NCI-H524 (cell line): Measurements from ENCODE around the gene EEFSEC.

Source experiments
- DNase-seq, 2 experiments: peaks; one replicate each; lab custom pipeline; 2025; lab: John Stamatoyannopoulos, UW

Gene EEFSEC

DNA sequence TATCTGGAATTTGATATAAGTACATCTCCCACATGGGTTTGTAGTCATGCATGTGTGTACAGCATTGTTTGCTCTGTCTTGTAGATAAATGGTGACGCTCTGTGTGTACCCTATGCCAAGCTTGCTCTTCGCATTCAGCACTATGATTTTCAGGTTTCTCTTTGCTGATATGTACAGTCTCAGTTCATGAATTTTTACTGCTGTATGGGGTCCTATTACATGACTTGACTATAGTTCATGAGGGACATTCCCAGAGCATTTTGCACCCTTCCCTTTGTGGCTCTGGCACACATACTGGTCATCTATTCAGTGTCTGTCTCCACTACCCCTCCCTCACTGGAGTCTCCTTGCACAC, 132.7 kb downstream of the EEFSEC start:
- no peak for DNase-seq

DNA sequence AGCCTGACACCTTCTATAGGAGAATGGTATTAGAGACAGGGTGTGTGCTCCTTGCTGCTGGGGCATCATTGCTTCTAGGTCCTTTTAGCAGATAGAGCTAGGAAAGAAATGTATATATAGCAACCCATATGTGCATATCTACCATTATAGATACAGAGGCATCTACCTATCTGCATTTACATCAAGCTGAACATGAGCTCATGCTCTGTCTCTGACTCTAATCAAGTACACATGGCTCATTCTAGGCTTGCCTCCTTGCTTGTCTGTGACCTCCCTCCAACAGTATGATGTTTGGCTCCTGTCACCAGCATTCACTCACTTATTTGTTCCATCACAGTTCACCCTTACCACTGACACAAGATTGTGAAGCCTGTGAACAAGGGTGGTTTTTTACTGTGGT, 133.4 kb downstream of the EEFSEC start:
- DNase-seq: no peak

DNA sequence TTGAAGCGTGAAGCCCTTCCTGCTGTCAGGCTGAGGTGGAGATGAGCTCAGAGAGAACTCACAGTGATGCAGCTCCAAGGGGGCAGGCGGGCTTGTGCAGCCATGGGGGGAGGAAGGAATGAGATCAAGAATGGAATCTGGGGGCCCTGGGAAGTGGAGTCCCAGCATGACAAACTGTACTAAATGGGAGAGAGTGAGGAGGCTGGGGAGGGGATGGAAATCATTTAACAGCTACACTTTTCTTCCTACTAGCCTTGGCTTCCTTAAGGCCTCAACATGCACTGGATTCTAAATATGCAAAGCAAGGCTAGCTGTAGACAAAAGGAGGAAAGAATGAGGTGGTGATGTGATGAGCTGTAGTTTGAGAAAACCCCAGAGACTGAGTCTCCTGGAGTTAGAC, 133.9 kb downstream of the EEFSEC start:
- DNase-seq: no peak

DNA sequence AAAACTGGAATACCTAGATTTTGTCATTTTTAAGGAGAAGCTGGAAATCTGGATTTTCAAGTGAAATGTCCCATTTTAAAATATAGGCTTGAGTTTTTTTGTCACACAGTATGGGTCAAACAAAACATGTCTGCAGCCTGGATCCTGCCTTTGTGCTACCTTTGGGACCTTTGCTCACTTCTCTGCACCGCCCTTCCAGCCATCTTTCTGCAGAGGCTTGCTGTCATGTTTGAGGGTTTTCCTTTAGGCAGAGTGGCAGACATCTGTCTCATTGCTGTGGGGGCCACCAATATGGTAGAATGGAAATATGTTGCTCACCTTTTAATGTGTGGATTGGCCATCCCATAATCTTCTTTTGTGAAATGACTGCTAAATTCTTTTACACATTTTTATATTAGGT, 136.3 kb downstream of the EEFSEC start:
- no peak for DNase-seq

DNA sequence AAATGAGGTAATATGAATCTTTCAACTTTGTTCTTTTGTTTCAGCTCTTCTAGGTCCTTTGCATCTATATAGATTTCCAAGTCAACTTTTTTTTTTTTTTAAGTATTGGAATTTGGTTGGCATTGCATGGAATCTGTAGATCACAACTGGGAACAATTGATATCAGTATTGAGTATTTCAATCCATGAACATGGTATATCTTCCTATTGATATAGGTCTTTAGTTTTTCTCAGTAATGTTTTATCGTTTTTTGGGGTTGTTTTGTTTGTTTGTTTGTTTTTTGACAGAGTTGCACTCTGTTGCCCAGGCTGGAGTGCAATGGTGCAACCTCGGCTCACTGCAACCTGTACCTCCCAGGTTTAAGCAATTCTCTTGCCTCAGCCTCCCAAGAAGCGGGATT, 137.2 kb downstream of the EEFSEC start:
- no peak for DNase-seq

DNA sequence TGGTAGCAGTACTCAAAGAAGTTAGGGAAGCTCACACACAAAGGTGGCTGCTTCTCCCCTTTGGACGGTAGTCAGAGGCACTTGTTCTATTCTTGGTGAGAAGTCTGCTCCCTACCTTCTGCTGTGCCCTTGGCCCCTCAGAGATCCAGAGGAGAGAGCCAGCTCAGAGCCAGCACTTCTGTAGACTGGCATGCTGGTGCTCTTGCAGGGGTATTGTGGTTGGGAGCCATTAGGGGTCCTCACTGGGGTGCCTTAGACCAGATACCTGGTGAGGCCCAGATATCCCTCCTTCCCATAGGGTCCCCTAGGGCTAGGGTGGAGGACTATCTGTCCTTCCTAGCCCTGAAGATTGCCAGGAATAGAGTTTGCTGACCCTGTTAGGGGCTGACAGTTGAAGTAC, 140.6 kb downstream of the EEFSEC start:
- DNase-seq: no peak

DNA sequence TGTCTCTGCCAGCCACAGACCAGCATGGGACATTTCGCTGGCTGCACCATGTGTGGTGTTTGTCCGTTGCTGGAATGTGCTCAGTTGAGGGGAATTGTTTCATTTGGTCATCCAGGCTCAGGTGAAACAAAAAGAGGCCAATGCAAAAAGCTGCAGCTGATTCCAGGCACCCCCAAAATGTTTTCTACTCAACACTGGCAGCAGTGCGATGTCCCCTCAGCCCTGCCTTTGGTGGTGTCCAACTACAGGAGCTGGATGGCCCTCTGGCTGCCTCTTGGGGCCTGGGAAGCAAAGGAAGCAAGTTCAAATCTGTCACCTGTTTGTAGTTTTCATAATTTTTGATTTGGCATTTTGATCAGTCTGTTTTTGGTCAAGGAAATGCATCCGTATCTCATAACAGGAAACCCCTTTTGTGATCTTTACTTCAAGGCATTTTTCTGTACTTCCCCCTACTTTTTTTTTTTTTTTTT, 141.8 kb downstream of the EEFSEC start:
- DNase-seq: no peak

DNA sequence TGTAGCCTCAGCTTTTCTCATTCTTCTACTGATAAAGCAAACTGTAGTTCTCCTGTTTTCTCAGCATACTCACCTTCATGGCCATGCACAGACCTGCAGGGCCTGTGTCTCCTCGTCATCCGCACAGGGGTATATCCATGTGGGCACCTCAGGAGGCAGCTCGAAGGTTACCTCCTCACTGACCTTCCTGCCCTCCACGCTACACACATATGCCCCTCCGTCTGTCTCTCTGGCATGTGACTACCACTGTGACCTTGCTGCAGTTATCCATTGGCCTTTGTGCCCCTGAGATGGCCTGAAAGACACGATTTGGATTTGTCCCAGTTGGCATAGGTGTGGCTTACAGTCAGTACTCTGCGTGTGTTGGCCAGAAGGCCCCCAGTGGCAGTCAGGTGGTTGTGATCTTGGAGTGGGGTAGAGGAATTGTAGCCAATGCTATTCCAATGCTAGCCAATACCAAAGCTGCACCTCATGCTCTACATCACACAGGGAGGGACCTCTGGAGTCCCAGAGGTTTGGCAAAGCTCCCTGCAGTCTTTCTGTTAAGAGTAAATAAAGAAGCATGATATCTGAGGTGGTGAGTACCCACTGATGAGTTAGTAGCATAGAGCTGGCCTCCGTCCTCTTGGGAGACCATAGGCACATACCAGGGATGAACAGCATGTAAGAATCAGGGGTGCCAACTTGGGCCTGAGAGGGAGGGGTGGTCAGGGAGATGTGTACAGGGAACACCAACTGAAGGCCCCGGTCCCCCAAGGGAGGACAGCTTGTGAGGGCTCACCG, 143.4 kb downstream of the EEFSEC start:
- DNase-seq: no peak

DNA sequence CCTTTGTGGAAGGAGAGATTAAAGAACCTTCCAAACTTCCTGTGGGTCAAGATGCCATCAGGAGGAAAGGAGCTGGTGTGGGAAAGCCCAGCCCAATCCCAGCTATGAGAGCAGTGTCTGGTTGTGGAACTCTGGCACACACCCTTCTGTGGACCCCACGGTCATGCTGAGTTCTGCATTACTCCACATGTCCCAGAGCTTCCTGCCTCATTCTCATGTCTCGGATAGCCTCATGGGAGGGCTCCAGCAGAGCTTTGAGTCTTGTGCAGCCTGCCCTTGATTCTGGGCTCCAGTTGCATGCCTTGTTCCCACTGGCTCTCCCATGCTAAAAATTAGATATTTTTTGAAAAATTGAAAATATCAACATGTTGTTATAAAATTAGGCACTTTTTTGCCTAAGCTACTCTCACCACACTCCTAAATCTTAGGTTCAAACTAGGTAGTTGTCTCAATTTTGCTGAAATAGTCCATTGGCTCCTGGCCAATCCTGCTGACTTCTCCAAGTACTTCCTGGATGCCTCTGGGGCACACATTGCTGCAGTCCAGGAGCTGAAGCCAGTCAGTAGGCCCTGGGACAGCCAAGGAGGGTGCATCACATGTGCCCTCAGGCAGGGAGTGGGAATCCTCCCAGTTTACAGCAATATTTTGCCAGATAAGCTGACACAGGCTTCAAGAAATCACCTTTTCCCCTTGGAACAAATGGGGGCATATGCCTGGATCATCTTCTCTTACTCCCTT, 144.3 kb downstream of the EEFSEC start:
- no peak for DNase-seq

DNA sequence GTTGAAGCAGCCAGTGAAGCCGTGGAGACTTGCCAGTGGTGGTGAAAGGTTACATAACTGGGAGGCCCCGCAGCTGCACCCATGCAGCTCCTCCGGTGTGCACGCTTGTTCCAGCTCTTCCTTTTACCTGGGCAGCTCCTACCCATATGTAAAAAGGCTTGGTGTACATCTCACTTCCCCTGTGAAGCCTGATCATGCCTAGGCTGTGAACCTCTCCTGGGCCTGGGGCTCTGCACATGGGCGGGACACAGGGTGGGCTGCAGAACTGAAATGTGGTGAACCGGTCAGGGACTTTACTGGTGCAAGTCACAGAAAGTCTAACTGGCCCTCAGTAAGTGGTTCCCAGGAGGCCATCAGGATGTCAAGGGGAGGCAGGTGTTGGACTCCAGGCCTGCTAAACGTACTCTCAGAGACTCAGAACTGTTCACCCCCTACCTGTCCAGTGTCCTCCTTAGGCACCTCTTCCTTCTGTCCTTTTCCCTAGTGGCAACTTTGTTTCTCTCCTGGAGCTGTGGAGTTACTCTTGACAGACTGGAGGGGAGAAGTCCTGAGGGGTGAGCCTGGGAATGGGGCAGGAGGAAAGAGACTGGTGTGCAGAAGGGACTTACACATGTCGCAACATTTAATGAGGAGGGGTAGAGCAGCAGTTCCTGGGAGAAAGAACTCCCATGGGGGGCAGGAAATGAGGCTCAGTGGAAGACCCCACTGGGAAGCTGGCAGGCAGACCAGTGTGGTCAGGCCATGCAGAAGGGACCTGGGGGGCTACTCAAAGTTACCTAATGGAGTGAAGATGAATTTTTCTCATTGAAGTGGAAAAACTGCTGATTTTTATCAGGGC, 148.1 kb downstream of the EEFSEC start:
- DNase-seq: no peak

DNA sequence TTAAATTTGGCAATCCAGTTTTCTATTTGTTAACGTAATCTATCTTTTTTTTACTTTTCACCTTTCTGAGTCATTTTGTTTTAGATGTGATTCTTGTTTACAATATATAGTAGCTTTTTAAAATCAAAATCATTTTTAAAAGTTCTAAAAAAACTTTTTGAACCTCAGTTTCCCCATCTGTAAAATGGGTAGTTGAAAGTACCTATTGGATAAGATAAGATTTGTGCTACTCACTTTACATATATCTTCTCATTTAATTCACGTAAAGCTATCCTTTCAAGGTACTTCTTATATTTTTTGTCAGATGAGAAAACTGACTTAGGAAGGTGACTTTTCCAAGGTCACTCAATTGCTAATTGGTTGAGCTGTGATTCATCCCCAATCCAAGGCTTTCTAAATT, 153.2 kb downstream of the EEFSEC start:
- no peak for DNase-seq

DNA sequence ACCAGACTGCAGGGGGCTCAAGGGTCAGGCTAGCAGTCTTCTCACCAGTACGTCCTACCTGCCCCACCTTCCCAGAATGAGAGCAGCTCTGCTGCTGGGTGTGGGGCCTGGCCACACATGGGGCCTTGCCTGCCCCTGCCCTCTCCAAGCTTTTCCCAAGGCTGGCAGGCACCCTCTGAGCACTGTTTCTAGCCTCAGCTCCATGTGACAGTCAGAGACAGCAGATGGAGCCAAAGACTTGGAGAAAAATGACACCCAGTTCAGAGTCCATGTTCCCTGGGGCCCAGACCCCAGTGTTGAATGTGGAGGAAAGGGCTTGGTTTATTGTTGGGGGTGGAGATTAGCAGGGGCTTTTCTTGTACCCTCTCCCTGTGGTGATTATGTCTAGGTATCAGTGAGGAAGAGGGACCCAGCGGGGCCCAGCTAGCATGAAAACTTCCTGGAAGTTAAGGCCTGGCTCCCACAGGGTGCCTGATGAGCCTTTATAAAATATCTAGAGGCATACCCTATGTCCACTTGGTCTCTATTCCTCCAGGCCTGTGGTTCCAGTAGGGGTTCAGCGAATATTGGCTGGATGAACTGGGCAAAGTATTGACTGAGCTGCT, 153.8 kb downstream of the EEFSEC start:
- DNase-seq: peak; percentile 39 to 63

DNA sequence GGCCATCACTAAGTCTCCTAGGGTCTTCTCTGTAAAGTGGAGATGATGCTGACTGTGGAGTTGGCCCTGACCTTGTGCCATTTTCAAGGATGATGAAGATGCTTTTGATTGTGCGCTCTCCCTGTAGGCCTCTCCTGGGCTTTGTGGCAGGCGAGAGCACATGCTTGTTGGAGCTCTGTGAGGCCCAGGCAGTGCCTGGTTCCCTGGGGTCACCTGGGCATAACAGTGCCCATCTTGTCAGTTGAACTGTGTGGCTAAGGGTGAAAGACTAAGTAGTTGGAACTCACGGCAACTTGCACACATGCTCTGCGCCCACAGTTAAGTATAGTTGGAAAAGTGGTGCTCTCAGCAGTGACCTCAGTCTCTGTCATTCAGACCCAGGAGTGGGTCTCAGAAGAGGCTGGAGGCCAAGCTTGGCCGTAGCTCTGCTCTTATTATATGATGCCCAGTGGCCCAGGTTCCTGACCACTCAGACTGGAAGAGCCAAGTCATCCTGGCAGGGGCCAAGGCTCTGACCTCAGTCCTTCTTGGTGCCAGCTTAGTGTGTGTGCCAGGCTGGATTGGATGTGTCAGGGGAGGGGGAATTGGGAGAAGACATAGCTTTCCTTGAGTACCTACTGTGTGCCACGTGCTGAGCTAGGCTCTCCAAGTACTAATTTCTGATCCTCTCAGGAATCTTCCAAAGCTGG, 154.6 kb downstream of the EEFSEC start:
- DNase-seq: no peak

DNA sequence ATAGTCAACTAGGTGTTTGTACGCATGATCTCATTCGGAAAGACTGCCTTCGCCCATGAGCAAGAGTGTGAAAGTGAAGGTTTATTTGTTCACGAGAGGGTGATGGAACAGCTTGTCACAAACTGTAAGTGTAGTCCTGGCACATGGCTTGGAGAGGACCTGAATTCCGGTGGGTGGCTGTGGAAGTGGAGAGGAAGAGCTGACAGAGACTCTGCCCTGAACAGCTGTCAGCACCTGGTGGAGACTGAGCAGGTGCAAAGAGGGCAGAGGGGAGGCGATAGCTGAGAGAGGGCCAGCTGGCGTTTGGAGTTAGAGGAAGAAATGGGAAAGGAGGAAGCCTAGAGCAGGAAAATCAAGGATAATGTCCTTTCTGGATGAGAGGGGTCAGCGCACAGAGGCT, 155.7 kb downstream of the EEFSEC start:
- DNase-seq: peak; percentile 48 to 83

DNA sequence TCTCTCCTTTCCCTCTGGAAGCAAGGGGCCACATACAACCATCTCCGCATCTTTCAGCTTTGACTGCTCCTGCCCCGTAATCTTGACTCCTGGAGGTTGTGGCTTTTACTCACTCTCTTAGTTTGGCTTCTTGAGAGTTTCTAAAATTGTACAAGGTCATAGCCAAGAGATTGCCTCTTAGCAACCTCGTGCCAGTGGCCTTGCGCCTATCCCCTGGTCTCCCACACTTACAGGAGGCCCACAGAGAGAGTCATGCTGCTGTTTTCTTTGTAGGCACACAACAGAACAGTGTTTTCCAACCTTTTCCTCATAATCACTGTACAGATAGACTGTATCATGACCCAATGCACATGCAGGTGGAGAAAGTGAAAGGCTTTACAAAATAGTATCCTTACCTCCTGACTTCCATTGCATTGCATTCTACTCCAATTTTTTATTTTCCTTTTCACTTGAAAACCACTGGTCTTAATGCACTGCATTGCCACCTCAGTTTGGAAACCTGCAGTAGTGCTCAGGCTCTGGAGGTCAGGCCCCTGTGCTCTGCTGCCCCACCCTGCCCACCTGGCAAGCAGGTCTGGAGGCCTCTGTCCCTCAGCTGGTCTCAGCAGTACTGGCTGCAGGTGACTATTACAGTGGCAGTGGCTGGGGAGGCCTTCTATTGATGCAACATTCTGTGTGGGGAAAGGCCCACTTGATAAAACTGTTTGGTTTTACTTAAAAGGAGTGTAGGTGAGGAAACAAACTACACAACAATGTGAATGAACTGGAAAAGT, 157.2 kb downstream of the EEFSEC start:
- DNase-seq: no peak

DNA sequence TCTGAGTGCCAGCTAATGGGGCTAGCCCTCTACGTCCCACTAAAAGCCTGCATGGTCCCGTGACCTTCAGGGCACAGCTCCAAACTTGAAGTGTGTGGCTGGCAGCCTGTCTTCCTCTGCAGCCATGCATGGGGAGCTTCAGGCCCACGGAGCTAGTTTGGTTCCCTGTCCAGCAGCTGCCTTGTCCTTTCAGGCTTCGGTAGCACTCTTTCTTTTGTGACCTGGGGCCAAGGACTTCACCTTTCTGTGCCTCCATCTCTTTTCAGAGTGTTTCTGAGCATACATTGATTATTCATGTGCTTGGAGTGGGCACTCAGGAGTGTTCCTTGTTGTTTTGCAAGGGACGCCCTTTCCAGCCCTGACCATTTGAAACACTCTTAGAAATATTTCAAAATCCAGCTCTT, 158.2 kb downstream of the EEFSEC start:
- no peak for DNase-seq

DNA sequence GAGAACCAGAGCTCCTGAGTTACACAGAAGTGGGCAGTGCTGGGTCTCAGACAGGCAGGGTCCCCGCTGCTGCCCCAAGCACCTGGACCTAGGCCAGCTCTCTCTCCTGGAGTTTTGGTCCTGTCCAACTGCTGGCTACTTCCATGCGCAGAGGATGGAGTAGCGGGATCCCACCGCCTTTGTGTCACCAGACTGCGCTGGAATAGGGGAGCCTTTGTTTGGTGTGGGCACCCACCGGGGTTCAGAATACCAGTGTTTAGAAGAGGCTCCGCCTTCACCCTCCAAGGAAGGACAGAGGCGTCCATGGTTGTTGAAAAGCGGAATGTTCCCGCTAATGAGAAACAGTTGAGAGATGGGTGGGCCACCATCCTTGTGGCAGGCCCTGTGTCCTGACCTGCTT, 159.0 kb downstream of the EEFSEC start:
- DNase-seq: no peak

DNA sequence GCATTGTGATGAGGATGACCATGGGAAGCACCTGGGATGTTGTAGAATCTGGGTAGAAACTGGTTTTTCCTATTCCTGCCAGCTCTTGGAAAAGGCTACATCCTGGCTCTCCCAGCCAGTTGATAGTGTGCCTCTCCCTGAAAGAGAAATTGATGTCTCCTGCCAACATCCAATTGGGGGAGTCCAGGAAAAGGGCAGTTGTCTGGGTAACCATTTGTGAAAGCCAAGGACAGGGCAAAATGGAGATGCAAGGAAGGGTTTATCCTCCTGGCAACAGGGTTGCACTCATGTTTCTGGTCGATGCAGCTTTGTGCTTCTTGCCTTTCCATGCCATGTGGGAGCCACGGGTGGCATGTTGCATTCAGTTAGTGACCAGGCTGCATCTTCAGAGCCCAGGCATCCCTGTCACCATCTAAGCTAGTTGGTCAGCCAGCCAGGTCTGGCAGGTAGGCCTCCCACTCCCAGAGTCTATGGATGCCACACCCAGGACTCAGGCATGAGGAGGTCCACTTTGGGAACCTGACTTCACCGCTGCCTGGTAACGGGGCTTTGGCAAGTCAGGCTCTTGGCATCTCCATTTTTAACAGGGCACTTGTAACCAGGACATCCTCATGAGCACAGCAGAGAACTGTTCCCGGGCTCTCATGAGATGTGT, 159.9 kb downstream of the EEFSEC start:
- DNase-seq: no peak

DNA sequence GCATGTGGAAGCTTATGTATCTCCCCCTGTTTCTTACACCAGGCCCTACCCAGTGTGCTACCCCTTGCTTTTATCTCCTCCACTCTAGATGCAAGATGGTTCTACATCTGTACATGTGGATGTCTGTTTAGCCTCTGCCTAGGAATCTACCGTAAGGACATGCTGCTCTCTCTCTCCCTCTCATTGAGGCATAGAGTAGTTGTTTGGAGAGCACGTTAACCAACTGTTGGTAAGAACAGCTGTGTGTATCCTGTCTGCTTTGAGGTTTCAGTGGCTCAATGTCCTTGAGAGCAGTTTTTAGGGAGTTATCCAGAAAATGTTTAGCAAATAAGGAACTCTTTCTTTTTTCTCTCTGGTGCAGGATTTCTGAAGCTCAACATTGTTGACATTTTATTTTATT, 160.7 kb downstream of the EEFSEC start:
- DNase-seq: peak in 1 of 2 experiments; percentile 49

DNA sequence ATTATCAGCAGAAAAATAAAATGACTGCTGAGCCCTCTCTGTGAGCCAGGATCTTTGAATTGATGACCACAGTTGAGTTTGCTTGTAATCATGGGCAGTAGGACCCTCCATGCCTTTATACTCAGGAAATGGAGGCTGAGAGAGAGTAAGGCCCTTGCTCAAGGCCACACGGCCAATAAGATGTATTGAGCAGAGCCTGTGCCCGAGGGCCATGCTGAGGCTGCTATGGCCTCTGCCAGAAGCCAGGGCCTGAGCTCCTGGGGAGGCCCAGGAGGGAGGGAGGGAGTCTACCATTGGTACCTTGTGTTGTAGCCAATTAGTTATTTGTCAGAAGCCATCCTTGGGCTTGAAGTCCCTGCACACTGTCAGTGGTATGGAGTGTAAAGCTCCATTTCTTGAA, 162.0 kb downstream of the EEFSEC start:
- DNase-seq: no peak
